ENCODE results near the gene DAGLB. TPM values are rescaled to one million over a fixed set of nuclear protein-coding genes. Genes with fewer than 3 reads are reported as not detected.

DAGLB gene
- total and polyA plus RNA-seq, 10 of the 15 experiments (the other 5 are each of a cell fraction or from before 2014, with no cell fraction given) = 1.2 to 13.3 (median 10.1) TPM

- ChIA-PET RAD21 (ENCODE audit: unreplicated experiment) (no interaction called here), POLR2A (interaction anchor here (0.5 kb wide), 1 partner anchor 39 kb away, joined by 3 read pairs; no protein-coding TSS in a partner anchor), SMC1A (ENCODE audit: uncharacterized antibody, unreplicated experiment) (no interaction called here), CTCF (interaction anchor here (0.6 kb wide), 1 partner anchor 42 kb away, joined by 3 read pairs; no protein-coding TSS in a partner anchor)
- Histone ChIP-seq H3K27me3 (replicated peaks in 1 of 2; ENCODE audit: control insufficient read depth in 2 of 2, insufficient read depth in 2 of 2, low read length in 1 of 2) (no peaks in the 10 kb centered on the region), H3K79me2 (ENCODE audit: control insufficient read depth, insufficient read depth, low read length) (no peaks in the 10 kb centered on the region), H3K9ac (ENCODE audit: control insufficient read depth, insufficient read depth, low read length) (no peak overlapping the region), H4K20me1 (ENCODE audit: control insufficient read depth, insufficient read depth) (no peaks in the 10 kb centered on the region), H3K9me3 (replicated peaks; ENCODE audit: control insufficient read depth, insufficient read depth, low read length) (no peaks in the 10 kb centered on the region), H2AFZ (ENCODE audit: control insufficient read depth, low read depth, low read length) (no peak overlapping the region), H3K27ac (ENCODE audit: control insufficient read depth, insufficient read depth) (no peak overlapping the region), H3K36me3 (ENCODE audit: control insufficient read depth in 2 of 2, insufficient read depth in 2 of 2, low read length in 1 of 2) (peaks cover 0 to 5% of the 10 kb centered on the region in 2 experiments; a peak in 3 of 4 replicates), H3K4me2 (ENCODE audit: control insufficient read depth, insufficient read depth) (no peak overlapping the region), H3K4me1 (ENCODE audit: control insufficient read depth, insufficient read depth, low read length) (no peaks in the 10 kb centered on the region), H3K4me3 (no peak overlapping the region)
- DNase-seq (ENCODE audit: low read depth, low spot score) (no peak), FAIRE-seq (no peak), ATAC-seq (no peak)
- intact Hi-C loops (cut with micrococcal nuclease; ENCODE audit: unreplicated experiment) = no loop called here
- TF ChIP-seq RELA (IDR thresholded peaks at IDR 0.05; ENCODE audit: borderline replicate concordance, partially characterized antibody) (no peak), TCF7 (IDR thresholded peaks at IDR 0.05; ENCODE audit: borderline replicate concordance) (no peak), SRF (IDR thresholded peaks at IDR 0.05; ENCODE audit: low read depth in 2 of 2, low read length in 2 of 2) (no peak)
- TF ChIP-seq, protein P1, sequence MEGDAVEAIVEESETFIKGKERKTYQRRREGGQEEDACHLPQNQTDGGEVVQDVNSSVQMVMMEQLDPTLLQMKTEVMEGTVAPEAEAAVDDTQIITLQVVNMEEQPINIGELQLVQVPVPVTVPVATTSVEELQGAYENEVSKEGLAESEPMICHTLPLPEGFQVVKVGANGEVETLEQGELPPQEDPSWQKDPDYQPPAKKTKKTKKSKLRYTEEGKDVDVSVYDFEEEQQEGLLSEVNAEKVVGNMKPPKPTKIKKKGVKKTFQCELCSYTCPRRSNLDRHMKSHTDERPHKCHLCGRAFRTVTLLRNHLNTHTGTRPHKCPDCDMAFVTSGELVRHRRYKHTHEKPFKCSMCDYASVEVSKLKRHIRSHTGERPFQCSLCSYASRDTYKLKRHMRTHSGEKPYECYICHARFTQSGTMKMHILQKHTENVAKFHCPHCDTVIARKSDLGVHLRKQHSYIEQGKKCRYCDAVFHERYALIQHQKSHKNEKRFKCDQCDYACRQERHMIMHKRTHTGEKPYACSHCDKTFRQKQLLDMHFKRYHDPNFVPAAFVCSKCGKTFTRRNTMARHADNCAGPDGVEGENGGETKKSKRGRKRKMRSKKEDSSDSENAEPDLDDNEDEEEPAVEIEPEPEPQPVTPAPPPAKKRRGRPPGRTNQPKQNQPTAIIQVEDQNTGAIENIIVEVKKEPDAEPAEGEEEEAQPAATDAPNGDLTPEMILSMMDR (IDR thresholded peaks at IDR 0.05 in 2 of 3, conservative IDR thresholded peaks at IDR 0.05 in 1 of 3; ENCODE audit: control insufficient read depth in 2 of 3, extremely low read depth in 1 of 3, insufficient read depth in 1 of 3, low read depth in 3 of 3, low read length in 3 of 3) = no peak
- WGBS (ENCODE audit: insufficient coverage, insufficient replicate concordance, low lambda C conversion rate, missing lambda C conversion rate) = 98% methylated on average over 10 of the region's 10 CpGs
- in situ Hi-C loops (cut with MboI) = no loop called here
- no TSS peak for BruUV-seq (replicated peaks)
These were observed 27.1 kb downstream of the DAGLB start for GRCh38 chr7:6420680-6421079.

- no TSS peak for BruUV-seq (replicated peaks)
- no peaks in the 10 kb centered on the region for H3K79me2 ChIP-seq (ENCODE audit: control insufficient read depth, insufficient read depth, low read length)
- DNase-seq (ENCODE audit: low read depth, low spot score) (no peak), FAIRE-seq (no peak), ATAC-seq (no peak)
- H3K27me3 ChIP-seq (replicated peaks in 1 of 2; ENCODE audit: control insufficient read depth in 2 of 2, insufficient read depth in 2 of 2, low read length in 1 of 2) = no peaks in the 10 kb centered on the region
- WGBS (ENCODE audit: insufficient coverage, insufficient replicate concordance, low lambda C conversion rate, missing lambda C conversion rate) = 98% methylated on average over 16 of the region's 16 CpGs
- H3K4me2 ChIP-seq (ENCODE audit: control insufficient read depth, insufficient read depth) = no peak overlapping the region
- no peak overlapping the region for H3K4me3 ChIP-seq
- RAD21 ChIA-PET (ENCODE audit: unreplicated experiment) = no interaction called here
- H3K4me1 ChIP-seq (ENCODE audit: control insufficient read depth, insufficient read depth, low read length) = no peaks in the 10 kb centered on the region
- CTCF ChIA-PET = no interaction called here
- H3K9ac ChIP-seq (ENCODE audit: control insufficient read depth, insufficient read depth, low read length) = no peak overlapping the region
- peaks cover 0 to 1% of the 10 kb centered on the region in 2 experiments for H3K36me3 ChIP-seq (ENCODE audit: control insufficient read depth in 2 of 2, insufficient read depth in 2 of 2, low read length in 1 of 2)
- H3K9me3 ChIP-seq (replicated peaks; ENCODE audit: control insufficient read depth, insufficient read depth, low read length) = no peaks in the 10 kb centered on the region
- SMC1A ChIA-PET (ENCODE audit: uncharacterized antibody, unreplicated experiment) = no interaction called here
- in situ Hi-C loops (cut with MboI) (no loop called here), intact Hi-C loops (cut with micrococcal nuclease; ENCODE audit: unreplicated experiment) (no loop called here)
- no peaks in the 10 kb centered on the region for H4K20me1 ChIP-seq (ENCODE audit: control insufficient read depth, insufficient read depth)
- POLR2A ChIA-PET = no interaction called here
- no peak overlapping the region for H2AFZ ChIP-seq (ENCODE audit: control insufficient read depth, low read depth, low read length)
- no peak overlapping the region for H3K27ac ChIP-seq (ENCODE audit: control insufficient read depth, insufficient read depth)
- TF ChIP-seq NBN (IDR thresholded peaks at IDR 0.05) (no peak), SUZ12 (IDR thresholded peaks at IDR 0.05; ENCODE audit: unreplicated experiment) (no peak), PAX8 (IDR thresholded peaks at IDR 0.05) (no peak), DPF2 (IDR thresholded peaks at IDR 0.05) (no peak), SIX5 (IDR thresholded peaks at IDR 0.05; ENCODE audit: low read depth, low read length, severe bottlenecking) (no peak), EED (IDR thresholded peaks at IDR 0.05; ENCODE audit: low read depth) (no peak), SMAD5 (IDR thresholded peaks at IDR 0.05; ENCODE audit: low read depth) (no peak), CHD1 (IDR thresholded peaks at IDR 0.05; ENCODE audit: low read depth, low read length) (no peak), NR2C2 (IDR thresholded peaks at IDR 0.05; ENCODE audit: borderline replicate concordance, control insufficient read depth, insufficient read length, low read depth) (no peak), RELA (IDR thresholded peaks at IDR 0.05; ENCODE audit: borderline replicate concordance, partially characterized antibody) (no peak), ZNF384 (IDR thresholded peaks at IDR 0.05; ENCODE audit: borderline replicate concordance, low read depth, low read length) (no peak), TCF7 (IDR thresholded peaks at IDR 0.05; ENCODE audit: borderline replicate concordance) (no peak), CBFB (IDR thresholded peaks at IDR 0.05; ENCODE audit: low read depth) (no peak), GABPA (IDR thresholded peaks at IDR 0.05; ENCODE audit: low read depth) (no peak)
- TF ChIP-seq, protein P2, sequence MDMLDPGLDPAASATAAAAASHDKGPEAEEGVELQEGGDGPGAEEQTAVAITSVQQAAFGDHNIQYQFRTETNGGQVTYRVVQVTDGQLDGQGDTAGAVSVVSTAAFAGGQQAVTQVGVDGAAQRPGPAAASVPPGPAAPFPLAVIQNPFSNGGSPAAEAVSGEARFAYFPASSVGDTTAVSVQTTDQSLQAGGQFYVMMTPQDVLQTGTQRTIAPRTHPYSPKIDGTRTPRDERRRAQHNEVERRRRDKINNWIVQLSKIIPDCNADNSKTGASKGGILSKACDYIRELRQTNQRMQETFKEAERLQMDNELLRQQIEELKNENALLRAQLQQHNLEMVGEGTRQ (IDR thresholded peaks at IDR 0.05; ENCODE audit: borderline replicate concordance, low read depth, low read length) = no peak
These were observed 28.4 kb downstream of the DAGLB start for GRCh38 chr7:6419310-6419773.
